ENCODE measurements around the gene CENPT.

CENPT gene

GRCh38 chr16:67806428-67807147, 40.9 kb downstream of the CENPT start, which contains the start of the genes RANBP10 and TSNAXIP1:
TSS of gene RANBP10 (minus strand) at chr16:67806560. CDS start at chr16:67806536, 24 bp downstream.
TSS of gene TSNAXIP1 (plus strand) at chr16:67806889. CDS start at chr16:67807150, 261 bp downstream.
- DNase-seq (ENCODE audit: low spot score), result peak; percentile 99

GRCh38 chr16:67805718-67806427, 41.6 kb downstream of the CENPT start:
- no peak for DNase-seq (ENCODE audit: low spot score)

GRCh38 chr16:67804853-67805542, 42.5 kb downstream of the CENPT start:
- DNase-seq (ENCODE audit: low spot score), result no peak

GRCh38 chr16:67803894-67804293, 43.6 kb downstream of the CENPT start:
- no peak for DNase-seq (ENCODE audit: low spot score)

GRCh38 chr16:67801883-67802282, 45.6 kb downstream of the CENPT start:
- no peak for DNase-seq (ENCODE audit: low spot score)

- DNase-seq (ENCODE audit: low spot score), result no peak
These were observed 46.3 kb downstream of the CENPT start for GRCh38 chr16:67801241-67801640.

- DNase-seq (ENCODE audit: low spot score), result no peak
These were observed 47.1 kb downstream of the CENPT start for GRCh38 chr16:67800338-67800926.

- DNase-seq (ENCODE audit: low spot score), result no peak
These were observed 51.3 kb downstream of the CENPT start for GRCh38 chr16:67796099-67796718.

- DNase-seq (ENCODE audit: low spot score), result no peak
These were observed 57.4 kb downstream of the CENPT start for GRCh38 chr16:67790071-67790470.

- DNase-seq (ENCODE audit: low spot score), result no peak
These were observed 61.0 kb downstream of the CENPT start for GRCh38 chr16:67786491-67786890.

GRCh38 chr16:67783353-67783725, 64.2 kb downstream of the CENPT start:
- DNase-seq (ENCODE audit: low spot score), result no peak

- no peak for DNase-seq (ENCODE audit: low spot score)
These were observed 64.7 kb downstream of the CENPT start for GRCh38 chr16:67782567-67783352.

- no peak for DNase-seq (ENCODE audit: low spot score)
These were observed 66.0 kb downstream of the CENPT start for GRCh38 chr16:67781565-67781921.

- DNase-seq (ENCODE audit: low spot score), result no peak
These were observed 66.5 kb downstream of the CENPT start for GRCh38 chr16:67780847-67781564.

GRCh38 chr16:67779256-67780014, 68.1 kb downstream of the CENPT start:
- no peak for DNase-seq (ENCODE audit: low spot score)

Data from GM03348 (cell line).